HCT116 (cell line): ENCODE measurements around the gene IL11. TPM values are rescaled to one million over a fixed set of nuclear protein-coding genes. Genes with fewer than 3 reads are reported as not detected.

Experiments
- ATAC-seq: fragments of 200-7000 bp; cut with Tn5 transposase; 2 replicates; pipeline ENCODE4 v1.9.1; 2020; ENCODE audit warnings: mild to moderate bottlenecking, moderate library complexity
- BruUV-seq: library from RNA; stranded (reverse); fragments of 400-500 nt; replicated peaks from 2 replicates; lab custom pipeline; 2021; lab: Mats Ljungman, UMichigan
- CTCF ChIA-PET: fragments of 300-600 bp; sonication (Branson Sonifier 250); formaldehyde crosslinking; loops from one replicate; lab custom pipeline; 2021; ENCODE audit warnings: antibody characterized with exemption; lab: Charles Lee
- POLR2A ChIA-PET: fragments of 300-600, 350-600 bp; sonication (Branson Sonifier 250); formaldehyde crosslinking; loops from one replicate; lab custom pipeline; 2021; ENCODE audit warnings: antibody characterized with exemption; lab: Charles Lee
- RAD21 ChIA-PET, 2 experiments: fragments of 300-600 bp; sonication (Branson Sonifier 250); formaldehyde crosslinking; loops; one replicate each; lab custom pipeline; 2023; ENCODE audit warnings: low total read pairs in 2 of 2; ENCODE audit not compliant: uncharacterized antibody in 2 of 2, unreplicated experiment in 2 of 2, low non-redundant PET in 1 of 2; lab: Charles Lee
- DNase-seq: peaks from one replicate; pipeline ENCODE4 v3.0.0-alpha.2; 2010; ENCODE audit warnings: low read depth, low spot score
- H2AFZ ChIP-seq: fragments of 200-600 bp; shearing (Covaris generic), sonication (generic); 2 replicates; pipeline ENCODE4 v1.6.1; 2017; ENCODE audit warnings: low read depth, mixed run types, mixed read lengths, antibody characterized with exemption, low read length; ENCODE audit not compliant: poor library complexity, severe bottlenecking
- H3K27ac ChIP-seq: 2 replicates; pipeline ENCODE4 v1.5.1; 2012; ENCODE audit warnings: low read depth, low read length
- H3K27me3 ChIP-seq: fragments of 200-600 bp; sonication (generic); 2 replicates; pipeline ENCODE4 v1.6.1; 2016; ENCODE audit warnings: mixed run types, low read length, mixed read lengths; ENCODE audit not compliant: insufficient read depth
- H3K36me3 ChIP-seq, 2 experiments: fragments of 200-500 bp in 1 of 2; fragments of 200-600 bp in 1 of 2; sonication (Bioruptor generic) in 1 of 2; sonication (generic) in 1 of 2; 2 replicates each; pipeline versions ENCODE4 v1.5.1 to v1.6.1; 2014 to 2016; ENCODE audit warnings: low read length in 2 of 2, inconsistent platforms in 1 of 2, mixed read lengths in 1 of 2, mixed run types in 1 of 2; ENCODE audit not compliant: insufficient read depth in 2 of 2, control insufficient read depth in 1 of 2
- H3K4me1 ChIP-seq, 2 experiments: fragments of 200-600 bp in 1 of 2; sonication (generic) in 1 of 2; 2 replicates each; pipeline versions ENCODE4 v1.5.1 to v1.6.1; 2012 to 2017; ENCODE audit warnings: low read length in 2 of 2, inconsistent platforms in 1 of 2, mild to moderate bottlenecking in 1 of 2, mixed read lengths in 1 of 2, mixed run types in 1 of 2, moderate library complexity in 1 of 2; ENCODE audit not compliant: insufficient read depth in 2 of 2, control insufficient read depth in 1 of 2
- H3K4me2 ChIP-seq: fragments of 200-600 bp; sonication (generic); 2 replicates; pipeline ENCODE4 v1.6.1; 2017; ENCODE audit warnings: mixed run types, low read length, mixed read lengths
- H3K4me3 ChIP-seq, 2 experiments: fragments of 200-600 bp in 1 of 2; sonication (generic) in 1 of 2; replicated peaks in 1 of 2; 2 replicates each; pipeline ENCODE4 v1.5.1; 2011 to 2016; ENCODE audit warnings: low read length in 2 of 2, control low read depth in 1 of 2, low read depth in 1 of 2, mild to moderate bottlenecking in 1 of 2, mixed read lengths in 1 of 2, mixed run types in 1 of 2
- H3K79me2 ChIP-seq: fragments of 200-600 bp; sonication (generic); 2 replicates; pipeline ENCODE4 v1.6.1; 2017; ENCODE audit warnings: mild to moderate bottlenecking, mixed run types, low read length, moderate library complexity, mixed read lengths; ENCODE audit not compliant: insufficient read depth
- H3K9ac ChIP-seq: fragments of 200-600 bp; sonication (generic); 2 replicates; pipeline ENCODE4 v1.6.1; 2016; ENCODE audit warnings: low read length, mixed read lengths
- H3K9me2 ChIP-seq: fragments of 200-600 bp; sonication (generic), shearing (Covaris generic); 2 replicates; pipeline ENCODE4 v1.6.1; 2017; ENCODE audit warnings: mixed run types, mild to moderate bottlenecking, moderate library complexity; ENCODE audit not compliant: insufficient read depth
- H3K9me3 ChIP-seq, 2 experiments: fragments of 200-500 bp in 1 of 2; fragments of 200-600 bp in 1 of 2; sonication (Bioruptor generic) in 1 of 2; sonication (generic) in 1 of 2; 2 replicates each; pipeline ENCODE4 v1.6.1; 2014 to 2017; ENCODE audit warnings: low read length in 2 of 2, mixed read lengths in 2 of 2, inconsistent platforms in 1 of 2, low read depth in 1 of 2, mild to moderate bottlenecking in 1 of 2, mixed run types in 1 of 2, moderate library complexity in 1 of 2; ENCODE audit not compliant: control insufficient read depth in 1 of 2, insufficient read depth in 1 of 2
- H4K20me1 ChIP-seq: fragments of 200-600 bp; sonication (generic), shearing (Covaris generic); 2 replicates; pipeline ENCODE4 v1.6.1; 2017; ENCODE audit warnings: mixed run types, mild to moderate bottlenecking, moderate library complexity; ENCODE audit not compliant: insufficient read depth
- ATF3 ChIP-seq: IDR thresholded peaks from 2 replicates; pipeline ENCODE4 v1.6.1; 2012
- POLR2AphosphoS5 ChIP-seq: IDR thresholded peaks from 2 replicates; pipeline ENCODE4 v1.6.1; 2011; ENCODE audit warnings: mild to moderate bottlenecking, low read depth, low read length, moderate library complexity
- SP1 ChIP-seq: IDR thresholded peaks from 2 replicates; pipeline ENCODE4 v1.6.1; 2012; ENCODE audit warnings: low read depth
- SRF ChIP-seq: IDR thresholded peaks from 2 replicates; pipeline ENCODE4 v1.6.1; 2012; ENCODE audit warnings: low read depth
- ZBTB33 ChIP-seq: IDR thresholded peaks from 2 replicates; pipeline ENCODE4 v1.6.1; 2011; ENCODE audit warnings: mild to moderate bottlenecking, low read length, moderate library complexity; ENCODE audit not compliant: insufficient replicate concordance; ENCODE audit errors: extremely low read depth
- ZFX ChIP-seq: fragments of 450-650 bp; IDR thresholded peaks from 2 replicates; pipeline ENCODE4 v1.6.1; 2017
- ZNF274 ChIP-seq: fragments of 200-500 bp; sonication (Bioruptor generic); IDR thresholded peaks from 2 replicates; pipeline ENCODE4 v1.6.1; 2014; ENCODE audit warnings: mild to moderate bottlenecking, low read depth, low read length, inconsistent platforms
- intact Hi-C: fragments of 100-400 bp; cut with micrococcal nuclease; formaldehyde crosslinking; loops from 2 replicates; pipeline ENCODE4 v1.10.0; 2022
- total RNA-seq: library from RNA; stranded (reverse); gene quantifications from one replicate; pipeline ENCODE4 v1.2.1, GENCODE V29; 2021; ENCODE audit not compliant: unreplicated experiment

IL11 gene
- total RNA-seq, 1 experiment from 2014 or later, result 2.8 TPM

GRCh38 chr19:55379174-55379573, 8.9 kb upstream of the IL11 start:
- no TSS peak for BruUV-seq
- H3K9me2 ChIP-seq, result no peaks in the 10 kb centered on the region
- no peak overlapping the region for H2AFZ ChIP-seq
- no peak overlapping the region for H3K4me3 ChIP-seq
- H3K4me2 ChIP-seq, result no peak overlapping the region
- peaks cover 14 to 45% of the 10 kb centered on the region in 2 experiments; a peak in 3 of 4 replicates for H3K4me1 ChIP-seq
- no peak overlapping the region for H3K27ac ChIP-seq
- TF ChIP-seq ATF3 (no peak), ZFX (no peak), ZBTB33 (no peak)
- no peak overlapping the region for H3K9ac ChIP-seq
- no peaks in the 10 kb centered on the region for H3K9me3 ChIP-seq
- H4K20me1 ChIP-seq, result no peaks in the 10 kb centered on the region
- intact Hi-C loops, result no loop called here
- CTCF ChIA-PET, result no interaction called here
- no peaks in the 10 kb centered on the region for H3K36me3 ChIP-seq
- ATAC-seq, result no peak
- DNase-seq, result no peak
- POLR2A ChIA-PET, result interaction anchor here (0.6 to 1.4 kb wide), 2 partner anchors 10 to 204 kb away, joined by 3 to 4 read pairs; no protein-coding TSS in a partner anchor
- H3K79me2 ChIP-seq, result peaks cover 18% of the 10 kb centered on the region
- RAD21 ChIA-PET, result no interaction called here
- H3K27me3 ChIP-seq, result no peaks in the 10 kb centered on the region

- H3K27me3 ChIP-seq, result no peaks in the 10 kb centered on the region
- no peak for ATAC-seq
- ChIA-PET RAD21 (no interaction called here), CTCF (no interaction called here), POLR2A (no interaction called here)
- intact Hi-C loops, result no loop called here
- TF ChIP-seq SP1 (no peak), ZNF274 (no peak), SRF (no peak), POLR2AphosphoS5 (peak; percentile 26; the same call in 1 of the 2 replicates)
- peaks cover 20 to 51% of the 10 kb centered on the region in 2 experiments; a peak in 3 of 4 replicates for H3K4me1 ChIP-seq
- no peaks in the 10 kb centered on the region for H4K20me1 ChIP-seq
- H3K9ac ChIP-seq, result no peak overlapping the region
- no peak for DNase-seq
- no TSS peak for BruUV-seq
- H3K9me2 ChIP-seq, result no peaks in the 10 kb centered on the region
- H3K9me3 ChIP-seq, result no peaks in the 10 kb centered on the region
- H3K27ac ChIP-seq, result no peak overlapping the region
- no peak overlapping the region for H2AFZ ChIP-seq
- H3K4me3 ChIP-seq, result no peak overlapping the region
- H3K79me2 ChIP-seq, result peaks cover 9% of the 10 kb centered on the region
- H3K4me2 ChIP-seq, result no peak overlapping the region
- H3K36me3 ChIP-seq, result no peaks in the 10 kb centered on the region
These were observed 7.3 kb upstream of the IL11 start for GRCh38 chr19:55377356-55378131.
